GM18505 (cell line): Measurements from ENCODE around the gene FBXL12.
"Not testable (repeated sequence)": the region's sequence is repeated elsewhere in the genome, so short reads cannot be mapped to it uniquely, and the experiment has no call there.

ENCODE experiments used
- ATAC-seq: cut with Tn5 transposase; IDR thresholded peaks from one replicate; pipeline ENCODE4 v1.9.1; 2021; ENCODE audit not compliant: unreplicated experiment
- POLR2A ChIP-seq: IDR thresholded peaks from 4 replicates; pipeline ENCODE4 v1.6.1; 2011; ENCODE audit warnings: borderline replicate concordance; ENCODE audit not compliant: insufficient read depth, insufficient read length; ENCODE audit errors: extremely low read depth

Gene FBXL12

GRCh38 chr19:9827289-9828238 is 8.7 kb upstream of the FBXL12 start, which contains the start of gene UBL5:
Gene UBL5 (plus strand): TSS chr19:9827918. CDS start chr19:9828338, 420 bp downstream.
- ATAC-seq = peak; percentile 83
- TF ChIP-seq POLR2A = peak; percentile 96

DNA sequence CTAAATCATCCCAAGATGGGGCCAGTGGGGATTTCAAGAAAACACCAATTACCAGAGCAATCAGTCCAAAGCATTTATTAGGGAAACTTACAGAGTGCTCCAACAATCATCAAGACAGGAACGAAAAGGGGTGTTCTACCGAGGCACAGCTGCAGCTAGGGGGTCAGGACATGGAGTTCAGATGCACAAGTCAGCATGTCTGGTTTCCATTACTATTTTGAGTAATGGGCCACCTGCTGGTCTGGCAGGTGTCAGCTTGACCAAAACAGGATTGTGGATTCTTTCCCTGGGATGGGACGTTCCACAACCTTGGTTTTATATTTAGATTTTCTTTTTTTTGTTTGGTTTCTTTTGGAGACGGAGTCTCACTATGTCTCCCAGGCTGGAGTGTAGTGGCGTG is 4.9 kb upstream of the FBXL12 start:
- ATAC-seq = no peak

DNA sequence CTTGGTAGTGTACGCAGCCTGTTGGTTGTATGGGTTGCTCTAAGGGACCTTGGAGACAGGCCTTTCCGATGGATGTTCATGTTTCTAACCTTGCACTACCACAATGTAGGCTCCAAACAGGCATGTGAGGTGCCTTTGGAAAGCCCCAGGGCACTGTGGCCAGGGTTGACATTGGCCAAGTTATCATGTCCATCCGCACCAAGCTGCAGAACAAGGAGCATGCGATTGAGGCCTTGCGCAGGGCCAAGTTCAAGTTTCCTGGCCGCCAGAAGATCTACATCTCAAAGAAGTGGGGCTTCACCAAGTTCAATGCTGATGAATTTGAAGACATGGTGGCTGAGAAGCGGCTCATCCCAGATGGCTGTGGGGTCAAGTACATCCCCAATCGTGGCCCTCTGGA is 1.2 kb upstream of the FBXL12 start:
- not testable (repeated sequence) for ATAC-seq

More for the DNA sequence above, 4.9 kb upstream of the FBXL12 start:
- no peak for TF ChIP-seq POLR2A

DNA sequence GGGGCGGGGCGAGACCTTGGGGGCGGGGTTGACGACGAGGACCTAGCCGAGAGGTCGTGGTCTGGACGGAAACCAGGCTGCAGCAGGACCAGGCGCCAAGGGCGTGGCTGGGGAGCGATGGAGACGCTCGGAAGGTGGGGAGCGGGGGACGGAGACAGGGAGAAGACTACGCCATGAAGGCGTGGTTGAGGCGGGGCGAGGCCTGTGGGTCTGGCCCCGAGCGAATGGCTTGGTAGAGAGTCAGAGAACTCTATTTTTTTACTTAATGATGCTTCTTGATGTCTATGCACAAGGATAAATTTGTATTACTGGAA is 674 bp upstream of the FBXL12 start:
- ATAC-seq = no peak
- peak; percentile 30 for TF ChIP-seq POLR2A

DNA sequence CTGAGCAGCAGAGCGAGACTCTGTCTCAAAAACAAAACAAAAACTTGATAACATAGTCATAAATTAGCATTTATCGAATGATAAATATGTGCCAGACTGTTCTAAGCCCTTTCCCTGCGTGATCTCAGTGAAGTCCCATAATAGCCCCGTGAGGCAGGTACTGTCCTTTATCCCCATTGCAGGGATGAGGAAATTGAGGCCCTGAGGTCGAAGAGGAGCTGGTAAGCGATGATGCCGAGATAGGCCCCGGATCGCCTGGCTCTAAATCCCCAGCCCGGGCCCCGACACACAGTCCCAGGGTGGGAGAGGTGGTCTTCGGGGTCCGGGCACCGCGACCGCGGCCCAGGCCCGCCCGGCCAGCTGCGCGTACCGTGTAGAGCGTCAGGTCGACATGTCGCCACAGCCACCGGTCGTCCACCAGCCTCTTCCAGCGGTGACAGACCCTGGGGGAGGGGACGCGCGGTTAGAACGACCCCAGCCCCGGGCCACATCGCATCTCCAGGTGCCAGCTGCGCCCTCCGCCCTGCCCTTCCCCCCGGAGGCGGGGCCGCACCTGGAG is 625 bp downstream of the FBXL12 start:
- TF ChIP-seq POLR2A = no peak
- peak; percentile 4 for ATAC-seq

DNA sequence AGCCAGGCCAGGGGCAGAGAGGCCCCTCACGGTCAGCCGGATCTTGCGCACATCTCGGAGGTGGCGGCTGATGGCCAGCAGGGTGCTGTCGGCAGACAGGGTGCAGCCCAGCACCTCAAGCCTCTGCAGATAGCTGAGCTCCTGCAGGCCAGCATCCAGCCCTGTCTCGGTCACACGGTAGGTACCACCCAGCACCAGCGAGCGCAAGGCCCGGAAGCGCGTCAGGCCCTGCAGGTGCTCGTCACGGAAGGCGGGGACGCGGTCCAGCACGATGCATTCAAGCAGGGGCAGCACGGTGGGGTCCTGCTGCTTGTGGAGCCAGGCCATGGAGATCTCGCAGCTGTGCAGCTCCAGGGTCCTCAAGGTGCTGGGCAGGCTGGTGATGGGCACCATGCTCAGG is 7.7 kb downstream of the FBXL12 start:
- TF ChIP-seq POLR2A = no peak

GRCh38 chr19:9808855-9809824 is 9.7 kb downstream of the FBXL12 start:
- no peak for TF ChIP-seq POLR2A
- ATAC-seq = no peak

More for the DNA sequence above, 7.7 kb downstream of the FBXL12 start:
- ATAC-seq = no peak

DNA sequence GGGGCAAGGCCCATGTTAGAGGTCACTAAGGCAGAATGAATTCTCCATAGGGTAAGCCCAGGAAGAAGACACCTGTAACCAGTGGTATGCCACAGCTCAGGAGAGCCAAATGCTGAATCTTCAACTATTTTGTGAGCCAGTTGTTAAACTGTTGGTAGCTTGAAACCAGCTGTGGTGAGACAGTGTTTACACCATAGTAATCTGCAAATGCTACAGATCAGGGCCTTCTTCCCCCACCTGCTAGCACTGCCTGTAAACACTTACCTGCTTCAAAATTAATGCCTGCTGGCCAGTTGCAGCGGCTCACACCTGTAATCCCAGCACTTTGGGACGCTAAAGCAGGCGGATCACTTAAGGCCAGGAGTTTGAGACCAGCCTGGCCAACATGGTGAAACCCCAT is 12.1 kb downstream of the FBXL12 start:
- TF ChIP-seq POLR2A = no peak
- ATAC-seq = no peak

- no peak for TF ChIP-seq POLR2A
- ATAC-seq = no peak
Observed at GRCh38 chr19:9801976-9802375, 16.9 kb downstream of the FBXL12 start.

DNA sequence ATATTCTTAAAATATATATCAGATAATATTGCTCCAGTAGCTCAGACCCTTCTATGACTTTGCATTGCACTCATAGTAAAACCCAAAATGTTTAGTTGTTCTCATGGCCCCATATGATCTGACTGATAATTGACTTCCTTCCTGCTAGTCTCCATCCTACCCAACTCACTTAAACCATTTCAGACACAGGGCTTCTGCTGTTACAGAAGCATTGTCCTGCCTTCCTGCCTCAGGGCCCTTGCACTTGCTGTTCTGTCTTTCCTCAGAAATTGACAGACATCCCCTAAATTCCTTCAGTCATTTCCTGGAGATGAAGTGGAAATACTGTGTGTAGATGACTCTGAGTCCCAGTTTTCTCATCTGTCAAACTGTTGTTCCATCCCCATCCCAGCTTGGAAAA is 19.7 kb downstream of the FBXL12 start:
- ATAC-seq = no peak
- TF ChIP-seq POLR2A = no peak

GRCh38 chr19:9797871-9798270 is 21.0 kb downstream of the FBXL12 start:
- ATAC-seq = no peak

DNA sequence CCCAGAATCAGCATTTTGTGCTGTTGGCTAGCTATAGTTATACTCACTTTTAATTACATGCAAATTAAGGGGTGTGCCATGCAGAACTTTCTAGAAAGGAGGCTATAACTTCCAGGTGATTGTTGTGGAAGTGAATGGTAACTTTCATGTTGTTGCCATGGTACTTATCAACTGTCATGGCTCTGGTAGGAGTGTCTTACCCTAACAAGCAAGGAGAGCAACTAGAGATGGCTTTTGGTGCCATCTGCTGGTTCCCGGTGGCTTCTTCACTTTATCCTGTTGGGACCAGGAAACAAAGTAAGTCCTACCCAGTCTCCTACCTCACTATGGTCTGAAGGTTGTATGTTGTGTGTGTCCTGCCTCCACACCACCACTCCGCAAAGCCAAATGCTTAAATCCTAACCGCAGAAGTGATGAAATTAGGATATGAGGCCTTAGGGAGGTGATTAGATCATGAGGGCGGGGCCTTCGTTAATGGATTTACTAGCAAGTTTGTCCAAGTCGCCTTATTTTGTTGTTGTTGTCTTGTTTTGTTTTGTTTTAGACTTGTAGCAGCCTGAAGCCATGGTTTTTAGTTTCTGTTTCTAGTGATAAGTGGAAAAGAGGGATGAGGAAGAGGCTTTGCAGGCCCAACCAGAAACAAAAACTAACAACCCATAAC is 22.6 kb downstream of the FBXL12 start:
- ATAC-seq = no peak
- TF ChIP-seq POLR2A = no peak

More at GRCh38 chr19:9797871-9798270, 21.0 kb downstream of the FBXL12 start:
- TF ChIP-seq POLR2A = no peak
